GM23248 (cell line): Measurements from ENCODE around the gene CBFA2T2. TPM values are rescaled to one million over a fixed set of nuclear protein-coding genes. Genes with fewer than 3 reads are reported as not detected.

ENCODE experiments used
- DNase-seq: peaks from one replicate; pipeline ENCODE4 v3.0.0-alpha.2; 2015
- H2AFZ ChIP-seq: fragments of 200-600 bp; sonication (generic); 2 replicates; pipeline ENCODE4 v1.6.1; 2016; ENCODE audit warnings: antibody characterized with exemption
- H3F3A ChIP-seq: fragments of 200-600 bp; sonication (generic); 2 replicates; pipeline ENCODE4 v1.6.1; 2016; ENCODE audit warnings: mild to moderate bottlenecking, antibody characterized with exemption, mixed run types; ENCODE audit not compliant: insufficient read depth
- H3K27ac ChIP-seq: fragments of 200-600 bp; sonication (generic); 2 replicates; pipeline ENCODE4 v1.5.1; 2016; ENCODE audit warnings: mild to moderate bottlenecking
- H3K27me3 ChIP-seq: fragments of 200-600 bp; sonication (generic); replicated peaks from 2 replicates; pipeline ENCODE4 v1.6.1; 2016; ENCODE audit warnings: mild to moderate bottlenecking; ENCODE audit not compliant: insufficient read depth
- H3K36me3 ChIP-seq: fragments of 200-600 bp; sonication (generic); 2 replicates; pipeline ENCODE4 v1.6.1; 2016; ENCODE audit warnings: low read depth, mild to moderate bottlenecking
- H3K4me1 ChIP-seq: fragments of 200-600 bp; sonication (generic); 2 replicates; pipeline ENCODE4 v1.6.1; 2016; ENCODE audit warnings: mild to moderate bottlenecking; ENCODE audit not compliant: insufficient read depth
- H3K4me2 ChIP-seq: fragments of 200-600 bp; sonication (generic); one replicate; pipeline ENCODE4 v1.6.1; 2016; ENCODE audit warnings: mild to moderate bottlenecking; ENCODE audit not compliant: unreplicated experiment
- H3K4me3 ChIP-seq: fragments of 200-600 bp; sonication (generic); 2 replicates; pipeline ENCODE4 v1.5.1; 2016; ENCODE audit warnings: mild to moderate bottlenecking
- H3K79me2 ChIP-seq: fragments of 200-600 bp; sonication (generic); 2 replicates; pipeline ENCODE4 v1.6.1; 2016; ENCODE audit warnings: mild to moderate bottlenecking; ENCODE audit not compliant: insufficient read depth
- H3K9ac ChIP-seq: fragments of 200-600 bp; sonication (generic); 2 replicates; pipeline ENCODE4 v1.6.1; 2016; ENCODE audit warnings: mild to moderate bottlenecking
- H3K9me2 ChIP-seq: fragments of 200-600 bp; sonication (generic); 2 replicates; pipeline ENCODE4 v1.6.1; 2016; ENCODE audit warnings: mixed run types, mild to moderate bottlenecking, moderate library complexity; ENCODE audit not compliant: insufficient read depth
- H3K9me3 ChIP-seq: fragments of 200-600 bp; sonication (generic); one replicate; pipeline ENCODE4 v1.6.1; 2017; ENCODE audit warnings: low read depth
- H4K20me1 ChIP-seq: fragments of 200-600 bp; sonication (generic); 2 replicates; pipeline ENCODE4 v1.6.0; 2016; ENCODE audit not compliant: insufficient read depth
- EZH2 ChIP-seq: fragments of 200-600 bp; sonication (generic); IDR thresholded peaks from 2 replicates; pipeline ENCODE4 v1.6.1; 2018; ENCODE audit warnings: antibody characterized with exemption, mild to moderate bottlenecking; ENCODE audit not compliant: insufficient read depth, poor library complexity, severe bottlenecking
- EZH2phosphoT487 ChIP-seq: fragments of 200-600 bp; sonication (generic); IDR thresholded peaks from 2 replicates; pipeline ENCODE4 v1.6.1; 2018; ENCODE audit warnings: antibody characterized with exemption, moderate library complexity, mild to moderate bottlenecking, low read depth; ENCODE audit not compliant: insufficient read depth
- WGBS, 2 experiments: methylation state at CpG; one replicate each; pipeline ENCODE4 v1.1.6; 2015 to 2017; ENCODE audit warnings: low lambda C conversion rate in 2 of 2, low coverage in 1 of 2; ENCODE audit errors: missing lambda C conversion rate in 2 of 2; 5-methylcytosine and 5-hydroxymethylcytosine counted together
- in situ Hi-C: fragments of 300-500 bp; cut with MboI; formaldehyde crosslinking; loops from 2 replicates; pipeline ENCODE4 v1.15.0; 2020
- polyA plus RNA-seq: library from polyadenylated mRNA; unstranded; fragments of >200 nt; fragmentation: Nextera tagmentation; extraction: Ambion mirVana; gene quantifications from 2 replicates; pipeline ENCODE4 v1.2.1, GENCODE V29; 2016
- total RNA-seq: library from RNA; depleted of rRNA; stranded (reverse); fragments of >200 nt; shearing (Covaris generic); gene quantifications from 2 replicates; pipeline ENCODE4 v1.2.3, GENCODE V29; 2014

The CBFA2T2 gene
- total and polyA plus RNA-seq, 2 experiments from 2014 or later = 5.3 to 8.7 TPM

DNA sequence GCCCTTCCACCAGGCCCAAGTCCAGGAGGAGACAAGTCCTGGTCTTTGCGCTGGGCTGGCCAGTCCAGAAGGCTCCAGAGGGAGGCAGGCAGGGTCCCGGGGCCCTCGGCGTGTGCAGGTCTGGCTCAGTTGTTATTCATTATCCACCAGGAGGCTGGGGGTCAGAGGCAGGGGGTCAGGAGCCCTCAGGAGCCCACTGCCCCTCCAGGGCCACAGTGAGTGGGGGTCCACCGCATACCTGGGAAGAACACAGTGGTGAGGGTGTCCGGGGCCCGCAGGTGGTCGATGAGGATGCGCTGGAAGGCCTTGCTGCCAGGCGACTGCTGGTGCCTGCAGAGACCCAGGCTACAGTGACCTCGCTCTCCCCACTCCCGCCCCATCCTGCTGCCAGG lies 167.8 kb downstream of the CBFA2T2 start:
- no peaks in the 10 kb centered on the region for H3F3A ChIP-seq
- in situ Hi-C loops = loop anchor here (10.0 kb wide), 1 partner anchor 193 kb away; no protein-coding TSS in a partner anchor
- no peak overlapping the region for H2AFZ ChIP-seq
- no peaks in the 10 kb centered on the region for H4K20me1 ChIP-seq
- H3K27ac ChIP-seq = no peak overlapping the region
- 0 out of 2 replicates have a peak, but pooled peaks cover 6% of the 10 kb centered on the region for H3K79me2 ChIP-seq
- WGBS, 2 experiments = 91 to 94% methylated on average over 12 of the region's 12 CpGs
- no peaks in the 10 kb centered on the region for H3K9me3 ChIP-seq
- no peak overlapping the region for H3K4me2 ChIP-seq
- H3K36me3 ChIP-seq = no peaks in the 10 kb centered on the region
- no peak overlapping the region for H3K9ac ChIP-seq
- DNase-seq = no peak
- no peaks in the 10 kb centered on the region; the same call in 1 of the 2 replicates for H3K4me1 ChIP-seq
- no peaks in the 10 kb centered on the region for H3K9me2 ChIP-seq
- no peaks in the 10 kb centered on the region for H3K27me3 ChIP-seq
- TF ChIP-seq EZH2phosphoT487 (no peak), EZH2 (no peak)
- H3K4me3 ChIP-seq = no peak overlapping the region

DNA sequence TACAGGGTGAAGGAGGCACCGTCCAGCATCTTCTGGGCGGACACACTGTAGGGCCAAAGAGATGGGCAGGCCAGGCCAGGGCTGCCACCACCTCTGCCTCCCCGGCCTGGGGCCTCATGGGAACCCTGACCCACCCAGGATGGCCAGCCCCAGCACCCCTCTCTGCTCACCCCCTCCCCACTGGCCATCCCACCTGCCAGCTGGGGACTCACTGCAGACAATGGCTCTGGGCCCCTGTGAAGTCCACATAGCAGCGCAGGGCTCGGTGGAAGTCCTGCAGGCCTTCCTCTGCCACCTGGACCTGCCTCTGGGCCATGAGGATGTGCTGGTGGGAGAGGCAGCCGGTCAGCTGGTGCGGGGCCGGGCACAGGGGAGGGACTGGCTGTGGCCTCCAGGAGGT lies 168.6 kb downstream of the CBFA2T2 start:
- Histone ChIP-seq H2AFZ (no peak overlapping the region), H3K9ac (no peak overlapping the region), H4K20me1 (no peaks in the 10 kb centered on the region), H3K36me3 (no peaks in the 10 kb centered on the region), H3K9me2 (no peaks in the 10 kb centered on the region), H3F3A (no peaks in the 10 kb centered on the region), H3K27ac (no peak overlapping the region), H3K4me2 (no peak overlapping the region), H3K4me1 (peaks cover 4% of the 10 kb centered on the region), H3K27me3 (no peaks in the 10 kb centered on the region), H3K79me2 (0 out of 2 replicates have a peak, but pooled peaks cover 6% of the 10 kb centered on the region), H3K9me3 (no peaks in the 10 kb centered on the region), H3K4me3 (no peak overlapping the region)
- no peak for DNase-seq
- in situ Hi-C loops = loop anchor here (10.0 kb wide), 1 partner anchor 194 kb away; no protein-coding TSS in a partner anchor
- TF ChIP-seq EZH2phosphoT487 (no peak), EZH2 (no peak)
- 88 to 92% methylated on average over 8 of the region's 8 CpGs for WGBS, 2 experiments

DNA sequence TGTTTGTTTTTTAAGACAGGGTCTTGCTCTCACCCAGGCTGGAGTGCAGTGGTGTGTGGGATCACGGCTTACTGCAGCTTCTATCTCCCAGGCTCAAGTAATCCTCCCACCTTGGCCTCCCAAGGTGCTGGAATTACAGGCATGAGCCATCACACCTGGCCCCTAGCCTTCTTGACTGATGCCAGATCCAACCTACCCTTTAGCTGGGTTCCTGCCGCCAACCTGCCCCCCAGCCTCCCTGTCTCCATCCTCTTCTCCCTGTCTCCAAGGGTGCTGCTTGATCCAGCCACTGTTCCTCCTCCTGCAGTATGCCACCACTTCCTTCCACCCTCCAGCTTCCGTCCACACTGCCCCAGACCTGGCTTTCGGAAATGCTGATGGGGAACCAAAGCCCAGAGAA lies 169.0 kb downstream of the CBFA2T2 start:
- no peak overlapping the region for H3K9ac ChIP-seq
- H3K36me3 ChIP-seq = no peaks in the 10 kb centered on the region
- H3K9me3 ChIP-seq = no peaks in the 10 kb centered on the region
- no peaks in the 10 kb centered on the region for H4K20me1 ChIP-seq
- H3K4me2 ChIP-seq = no peak overlapping the region
- peaks cover 5% of the 10 kb centered on the region for H3K4me1 ChIP-seq
- no peaks in the 10 kb centered on the region for H3K27me3 ChIP-seq
- H2AFZ ChIP-seq = no peak overlapping the region
- no peak overlapping the region for H3K4me3 ChIP-seq
- WGBS, 2 experiments = 82 to 93% methylated on average over 4 of the region's 4 CpGs
- no peak for DNase-seq
- no peaks in the 10 kb centered on the region for H3F3A ChIP-seq
- H3K27ac ChIP-seq = no peak overlapping the region
- in situ Hi-C loops = loop anchor here (10.0 kb wide), 1 partner anchor 194 kb away; no protein-coding TSS in a partner anchor
- no peaks in the 10 kb centered on the region for H3K9me2 ChIP-seq
- H3K79me2 ChIP-seq = 0 out of 2 replicates have a peak, but pooled peaks cover 6% of the 10 kb centered on the region
- TF ChIP-seq EZH2 = no peak
- TF ChIP-seq EZH2phosphoT487 = no peak

DNA sequence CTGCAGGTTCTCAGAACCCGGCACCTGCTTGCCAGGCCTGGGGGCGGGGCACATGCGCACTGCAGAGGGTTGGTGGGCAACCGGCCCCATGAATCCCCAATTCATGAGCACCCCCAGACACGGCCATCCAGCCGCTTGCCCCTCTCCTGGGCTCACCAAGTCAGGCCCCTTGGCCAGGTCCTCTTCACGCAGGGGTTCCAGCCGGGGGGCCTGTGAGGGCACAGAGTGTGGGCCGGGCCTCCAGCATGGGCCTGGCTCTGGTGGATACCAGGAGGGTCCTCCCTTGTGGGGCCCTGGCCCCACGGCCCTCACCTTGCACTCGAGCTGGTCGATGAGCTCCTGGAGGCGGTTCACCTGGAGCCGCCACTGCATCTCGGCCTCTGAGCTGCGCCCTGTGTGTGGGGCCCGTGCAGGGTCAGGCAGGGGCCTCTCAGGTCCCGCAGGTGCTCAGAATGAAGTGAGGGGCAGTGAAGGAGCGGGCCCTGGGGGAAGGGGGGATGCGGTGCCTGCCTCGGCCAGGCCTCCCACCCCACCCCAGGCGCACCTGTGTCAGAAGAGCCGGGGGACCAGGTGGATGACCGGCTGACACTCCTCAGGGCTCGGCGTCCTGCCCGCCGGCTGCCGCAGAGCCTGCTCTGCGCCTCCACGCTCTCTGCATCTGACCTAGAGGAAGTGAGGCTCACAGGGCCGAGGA lies 169.6 kb downstream of the CBFA2T2 start:
- H3K4me2 ChIP-seq = no peak overlapping the region
- H4K20me1 ChIP-seq = no peaks in the 10 kb centered on the region
- in situ Hi-C loops = loop anchor here (10.0 kb wide), 1 partner anchor 195 kb away; no protein-coding TSS in a partner anchor
- H3K27ac ChIP-seq = no peak overlapping the region
- no peak overlapping the region for H3K9ac ChIP-seq
- H3K9me3 ChIP-seq = no peaks in the 10 kb centered on the region
- no peaks in the 10 kb centered on the region for H3K36me3 ChIP-seq
- H3K9me2 ChIP-seq = no peaks in the 10 kb centered on the region
- no peak overlapping the region for H2AFZ ChIP-seq
- no peaks in the 10 kb centered on the region for H3K27me3 ChIP-seq
- H3K4me1 ChIP-seq = peaks cover 11% of the 10 kb centered on the region; the same call in 1 of the 2 replicates
- 0 out of 2 replicates have a peak, but pooled peaks cover 6% of the 10 kb centered on the region for H3K79me2 ChIP-seq
- WGBS, 2 experiments = 94% methylated on average over 25 to 32 of the region's 32 CpGs
- no peak overlapping the region for H3K4me3 ChIP-seq
- no peak for TF ChIP-seq EZH2
- no peak for TF ChIP-seq EZH2phosphoT487
- no peaks in the 10 kb centered on the region for H3F3A ChIP-seq
- DNase-seq = no peak
